Body of pancreas (tissue), 4 donors: ENCODE measurements around the gene TRA2B. TPM values are rescaled to one million over a fixed set of nuclear protein-coding genes. Genes with fewer than 3 reads are reported as not detected.

ENCODE experiments used
- ATAC-seq: fragments of 150-250 bp; one replicate; pipeline ENCODE4 v1.9.1; 2016
- DNase-seq, 4 donors: peaks; one replicate each; pipeline ENCODE4 v3.0.0-alpha.2; 2019
- H3K27ac ChIP-seq, 4 donors: fragments of 200-600 bp; sonication (generic); 1 replicate in 3 of 4; 2 replicates in 1 of 4; pipeline versions ENCODE4 v1.5.1 to v1.6.1; 2016 to 2019; ENCODE audit warnings: mild to moderate bottlenecking in 1 of 4, mixed read lengths in 1 of 4, moderate library complexity in 1 of 4
- H3K27me3 ChIP-seq, 2 donors: fragments of 200-600 bp; sonication (generic); one replicate each; pipeline ENCODE4 v1.6.0; 2016; ENCODE audit warnings: mild to moderate bottlenecking in 1 of 2
- H3K36me3 ChIP-seq, 2 donors: fragments of 200-600 bp; sonication (generic); replicated peaks in 1 of 2; 2 replicates each; pipeline ENCODE4 v1.5.1; 2016; ENCODE audit warnings: low read depth in 2 of 2; ENCODE audit not compliant: insufficient read depth in 1 of 2
- H3K4me1 ChIP-seq: fragments of 200-600 bp; sonication (generic); one replicate; pipeline ENCODE4 v1.6.0; 2016
- H3K4me3 ChIP-seq, 2 donors: fragments of 200-600 bp; sonication (generic); 1 replicate in 1 of 2; 2 replicates in 1 of 2; pipeline ENCODE4 v1.5.1; 2016 to 2019
- H3K9me3 ChIP-seq, 3 donors: fragments of 200-600 bp; sonication (generic); 1 replicate in 2 of 3; 2 replicates in 1 of 3; pipeline ENCODE4 v1.5.1; 2016
- POLR2A ChIP-seq, 3 donors: fragments of 450-650 bp; IDR thresholded peaks; one replicate each; pipeline ENCODE4 v1.6.1; 2016; ENCODE audit warnings: antibody characterized with exemption in 3 of 3, mild to moderate bottlenecking in 2 of 3
- WGBS, 2 donors: methylation state at CpG; one replicate each; pipeline ENCODE4 v1.1.5; 2017; 5-methylcytosine and 5-hydroxymethylcytosine counted together
- intact Hi-C: fragments of 100-400 bp; cut with DNase I; formaldehyde crosslinking; loops from one replicate; pipeline ENCODE4 v1.15.1; 2023
- total RNA-seq, 2 donors: library from RNA; depleted of rRNA; stranded (reverse); fragments of >200 nt; gene quantifications; one replicate each; pipeline ENCODE4 v1.1.0, GENCODE V29; 2016
- TF ChIP-seq, protein P1 (sequence below), 7 experiments: fragments of 450-650 bp in 4 of 7; fragments of 200-600 bp in 3 of 7; sonication (generic) in 3 of 7; IDR thresholded peaks; one replicate each; pipeline ENCODE4 v1.5.1; 2016 to 2019; ENCODE audit warnings: antibody characterized with exemption in 7 of 7

The TRA2B gene
- total RNA-seq, 2 donors from 2014 or later = 74.2 to 323 TPM

DNA sequence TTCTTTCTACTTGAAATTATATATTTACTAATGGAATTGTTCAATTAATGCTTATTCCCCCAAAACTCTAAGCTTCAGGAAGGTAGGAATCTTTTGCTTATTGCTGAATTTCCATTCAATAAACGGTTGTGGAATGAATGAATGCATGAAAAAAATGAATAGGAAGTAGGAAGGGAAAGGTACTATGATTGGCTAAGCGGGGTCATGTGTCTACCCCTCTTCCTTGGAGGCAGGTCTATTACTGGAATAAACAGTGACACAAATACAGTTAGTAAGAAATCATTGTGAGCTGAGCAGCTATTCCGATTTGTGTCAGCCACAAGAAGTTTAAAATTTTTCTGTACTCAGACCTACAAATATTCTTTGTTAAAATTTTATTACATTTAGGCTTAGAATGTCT is 10.5 kb upstream of the TRA2B start:
- DNase-seq (no peak), ATAC-seq (no peak)
- intact Hi-C loops = no loop called here
- 70 to 77% methylated on average over 3 of the region's 3 CpGs for whole genome bisulfite sequencing, 2 donors
- no peaks in the 10 kb centered on the region for H3K27me3 ChIP-seq
- H3K36me3 ChIP-seq = no peaks in the 10 kb centered on the region
- peaks cover 13% of the 10 kb centered on the region for H3K4me1 ChIP-seq
- H3K4me3 ChIP-seq = no peak overlapping the region
- H3K27ac ChIP-seq = no peak overlapping the region
- no peaks in the 10 kb centered on the region for H3K9me3 ChIP-seq
- TF ChIP-seq POLR2A (IDR thresholded peaks at IDR 0.05) = no peak
- TF ChIP-seq, protein P1, sequence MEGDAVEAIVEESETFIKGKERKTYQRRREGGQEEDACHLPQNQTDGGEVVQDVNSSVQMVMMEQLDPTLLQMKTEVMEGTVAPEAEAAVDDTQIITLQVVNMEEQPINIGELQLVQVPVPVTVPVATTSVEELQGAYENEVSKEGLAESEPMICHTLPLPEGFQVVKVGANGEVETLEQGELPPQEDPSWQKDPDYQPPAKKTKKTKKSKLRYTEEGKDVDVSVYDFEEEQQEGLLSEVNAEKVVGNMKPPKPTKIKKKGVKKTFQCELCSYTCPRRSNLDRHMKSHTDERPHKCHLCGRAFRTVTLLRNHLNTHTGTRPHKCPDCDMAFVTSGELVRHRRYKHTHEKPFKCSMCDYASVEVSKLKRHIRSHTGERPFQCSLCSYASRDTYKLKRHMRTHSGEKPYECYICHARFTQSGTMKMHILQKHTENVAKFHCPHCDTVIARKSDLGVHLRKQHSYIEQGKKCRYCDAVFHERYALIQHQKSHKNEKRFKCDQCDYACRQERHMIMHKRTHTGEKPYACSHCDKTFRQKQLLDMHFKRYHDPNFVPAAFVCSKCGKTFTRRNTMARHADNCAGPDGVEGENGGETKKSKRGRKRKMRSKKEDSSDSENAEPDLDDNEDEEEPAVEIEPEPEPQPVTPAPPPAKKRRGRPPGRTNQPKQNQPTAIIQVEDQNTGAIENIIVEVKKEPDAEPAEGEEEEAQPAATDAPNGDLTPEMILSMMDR (IDR thresholded peaks at IDR 0.05) = no peak

DNA sequence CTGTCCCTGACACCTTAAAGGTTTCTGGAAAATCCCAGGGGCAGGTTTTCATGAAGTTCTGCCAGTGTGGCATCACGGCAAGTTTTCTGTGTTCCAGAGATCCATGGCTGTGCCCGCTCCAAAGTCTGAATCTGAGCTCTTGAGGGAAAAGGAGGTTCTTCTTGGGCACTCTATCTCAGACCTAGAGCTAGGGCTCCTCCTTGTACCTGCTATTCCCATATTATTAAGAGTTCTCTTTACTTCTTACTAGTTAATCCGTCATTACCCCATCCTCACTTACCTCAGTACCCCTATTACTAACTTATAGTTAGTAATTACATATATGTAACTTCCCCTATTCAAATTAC is 5.9 kb upstream of the TRA2B start:
- Histone ChIP-seq H3K27ac (peak overlapping the region in 2 of 4 donors; percentile 86 to 88), H3K9me3 (no peaks in the 10 kb centered on the region), H3K36me3 (no peaks in the 10 kb centered on the region), H3K27me3 (no peaks in the 10 kb centered on the region), H3K4me3 (no peak overlapping the region), H3K4me1 (peaks cover 16% of the 10 kb centered on the region)
- 29 to 38% methylated on average over 3 of the region's 3 CpGs for WGBS, 2 donors
- intact Hi-C loops = no loop called here
- DNase-seq (no peak), ATAC-seq (peak; percentile 5)
- TF ChIP-seq, protein P1 (IDR thresholded peaks at IDR 0.05) = no peak
- TF ChIP-seq POLR2A (IDR thresholded peaks at IDR 0.05) = no peak

GRCh38 chr3:185942907-185943759 is 5.3 kb upstream of the TRA2B start:
- no peak overlapping the region for H3K4me3 ChIP-seq
- H3K27me3 ChIP-seq = no peaks in the 10 kb centered on the region
- peaks cover 19% of the 10 kb centered on the region for H3K4me1 ChIP-seq
- ATAC-seq = peak; percentile 97
- 14 to 25% methylated on average over 7 of the region's 7 CpGs for WGBS, 2 donors
- peak; percentile 91 to 96 (median 95) for DNase-seq
- no peaks in the 10 kb centered on the region for H3K9me3 ChIP-seq
- TF ChIP-seq POLR2A (IDR thresholded peaks at IDR 0.05) = peak; percentile 24 to 73 (median 70)
- TF ChIP-seq, protein P1 (IDR thresholded peaks at IDR 0.05) = peak; percentile 95 to 99 (median 97)
- no peaks in the 10 kb centered on the region for H3K36me3 ChIP-seq
- H3K27ac ChIP-seq = peak overlapping the region; percentile 68 to 88 (median 81)
- intact Hi-C loops = no loop called here

- 89 to 100% methylated on average over 3 of the region's 3 CpGs for WGBS, 2 donors
- DNase-seq (no peak), ATAC-seq (no peak)
- Histone ChIP-seq H3K9me3 (no peaks in the 10 kb centered on the region), H3K36me3 (no peaks in the 10 kb centered on the region), H3K27ac (peak overlapping the region; percentile 68 to 88 (median 81)), H3K27me3 (no peaks in the 10 kb centered on the region), H3K4me1 (peaks cover 20% of the 10 kb centered on the region), H3K4me3 (no peak overlapping the region)
- TF ChIP-seq, protein P1 (IDR thresholded peaks at IDR 0.05) = no peak
- TF ChIP-seq POLR2A (IDR thresholded peaks at IDR 0.05) = no peak
- intact Hi-C loops = no loop called here
Measured at GRCh38 chr3:185942396-185942795, 4.6 kb upstream of the TRA2B start.

DNA sequence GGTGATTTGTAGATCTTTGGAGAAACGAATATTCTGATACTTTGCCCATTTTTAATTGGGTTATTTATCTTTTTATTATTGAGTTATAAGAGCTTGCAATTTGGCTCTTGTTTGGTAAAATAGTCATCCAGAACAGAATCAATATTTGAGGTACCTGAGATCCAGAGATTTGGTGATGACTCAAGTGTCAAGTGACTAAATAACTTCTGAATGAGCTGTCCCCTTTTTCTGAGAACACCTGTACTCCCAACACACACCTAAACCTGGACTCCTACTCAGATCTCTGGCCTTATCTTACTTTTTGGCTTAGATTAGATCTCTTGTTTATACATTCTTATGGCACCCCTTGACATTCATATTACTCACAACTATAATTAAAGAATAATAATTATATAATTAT is 3.1 kb upstream of the TRA2B start:
- WGBS, 2 donors = 37 to 53% methylated on average over 1 of the region's 1 CpG
- Histone ChIP-seq H3K4me3 (no peak overlapping the region), H3K36me3 (no peaks in the 10 kb centered on the region), H3K9me3 (no peaks in the 10 kb centered on the region), H3K27me3 (no peaks in the 10 kb centered on the region), H3K27ac (peak overlapping the region in 1 of 4 donors; percentile 88), H3K4me1 (peaks cover 20% of the 10 kb centered on the region)
- no peak for DNase-seq
- intact Hi-C loops = no loop called here
- ATAC-seq = no peak
- no peak for TF ChIP-seq POLR2A (IDR thresholded peaks at IDR 0.05)
- TF ChIP-seq, protein P1 (IDR thresholded peaks at IDR 0.05) = no peak
